ENCODE measurements around the gene PDE4D. TPM values are rescaled to one million over a fixed set of nuclear protein-coding genes. Genes with fewer than 3 reads are reported as not detected.
A peak's percentile ranks its signal among the peaks of the same experiment; 100 is the strongest.
"Not testable (repeated sequence)": the region's sequence is repeated elsewhere in the genome, so short reads cannot be mapped to it uniquely, and the experiment has no call there.

PDE4D gene
- total RNA-seq, 1 experiment from 2014 or later = 61.2 TPM

- H3K4me3 ChIP-seq (ENCODE audit: low read length) = no peak overlapping the region
- no peaks in the 10 kb centered on the region for H4K20me1 ChIP-seq (ENCODE audit: insufficient read depth, low read depth, low read length)
- H3K9ac ChIP-seq (ENCODE audit: low read length) = no peak overlapping the region
- H3K4me2 ChIP-seq (ENCODE audit: low read depth, low read length, poor library complexity, severe bottlenecking) = no peak overlapping the region
- DNase-seq = peak; percentile 45
- H3K9me3 ChIP-seq (ENCODE audit: low read length) = no peaks in the 10 kb centered on the region
- H2AFZ ChIP-seq (ENCODE audit: low read length) = no peak overlapping the region
- no peaks in the 10 kb centered on the region for H3K9me2 ChIP-seq (replicated peaks; ENCODE audit: insufficient read depth, low read length)
- H3K4me1 ChIP-seq (ENCODE audit: low read length) = no peaks in the 10 kb centered on the region
- no peaks in the 10 kb centered on the region for H3K27me3 ChIP-seq (ENCODE audit: low read length)
- no peaks in the 10 kb centered on the region for H3K79me2 ChIP-seq (ENCODE audit: low read length)
- no peak overlapping the region for H3K27ac ChIP-seq (ENCODE audit: low read length)
- H3K36me3 ChIP-seq (ENCODE audit: insufficient read depth, low read length) = no peaks in the 10 kb centered on the region
Observed at GRCh38 chr5:58999804-59000203, 893.7 kb downstream of the PDE4D start.

GRCh38 chr5:58998544-58998943 lies 895.0 kb downstream of the PDE4D start:
- Histone ChIP-seq H3K27ac (ENCODE audit: low read length) (no peak overlapping the region), H3K79me2 (ENCODE audit: low read length) (no peaks in the 10 kb centered on the region), H2AFZ (ENCODE audit: low read length) (no peak overlapping the region), H3K9me2 (replicated peaks; ENCODE audit: insufficient read depth, low read length) (no peaks in the 10 kb centered on the region), H3K9ac (ENCODE audit: low read length) (no peak overlapping the region), H3K4me2 (ENCODE audit: low read depth, low read length, poor library complexity, severe bottlenecking) (no peak overlapping the region), H3K4me1 (ENCODE audit: low read length) (no peaks in the 10 kb centered on the region), H3K9me3 (ENCODE audit: low read length) (no peaks in the 10 kb centered on the region), H4K20me1 (ENCODE audit: insufficient read depth, low read depth, low read length) (no peaks in the 10 kb centered on the region), H3K27me3 (ENCODE audit: low read length) (no peaks in the 10 kb centered on the region), H3K4me3 (ENCODE audit: low read length) (no peak overlapping the region), H3K36me3 (ENCODE audit: insufficient read depth, low read length) (no peaks in the 10 kb centered on the region)
- DNase-seq = no peak

- H3K4me2 ChIP-seq (ENCODE audit: low read depth, low read length, poor library complexity, severe bottlenecking); H4K20me1 ChIP-seq (ENCODE audit: insufficient read depth, low read depth, low read length); H3K79me2 ChIP-seq (ENCODE audit: low read length); H3K9me3 ChIP-seq (ENCODE audit: low read length); H2AFZ ChIP-seq (ENCODE audit: low read length); DNase-seq; H3K9me2 ChIP-seq (replicated peaks; ENCODE audit: insufficient read depth, low read length); H3K27me3 ChIP-seq (ENCODE audit: low read length); H3K27ac ChIP-seq (ENCODE audit: low read length); H3K36me3 ChIP-seq (ENCODE audit: insufficient read depth, low read length); H3K4me1 ChIP-seq (ENCODE audit: low read length); H3K4me3 ChIP-seq (ENCODE audit: low read length); H3K9ac ChIP-seq (ENCODE audit: low read length): not testable (repeated sequence)
Observed at GRCh38 chr5:58995779-58996178, 897.7 kb downstream of the PDE4D start.

- H3K9me2 ChIP-seq (replicated peaks; ENCODE audit: insufficient read depth, low read length) = no peaks in the 10 kb centered on the region
- no peaks in the 10 kb centered on the region for H3K4me1 ChIP-seq (ENCODE audit: low read length)
- H3K79me2 ChIP-seq (ENCODE audit: low read length) = no peaks in the 10 kb centered on the region
- H2AFZ ChIP-seq (ENCODE audit: low read length) = no peak overlapping the region
- H3K9me3 ChIP-seq (ENCODE audit: low read length) = no peaks in the 10 kb centered on the region
- H3K27me3 ChIP-seq (ENCODE audit: low read length) = no peaks in the 10 kb centered on the region
- H3K9ac ChIP-seq (ENCODE audit: low read length) = no peak overlapping the region
- no peaks in the 10 kb centered on the region for H3K36me3 ChIP-seq (ENCODE audit: insufficient read depth, low read length)
- H3K27ac ChIP-seq (ENCODE audit: low read length) = no peak overlapping the region
- no peak overlapping the region for H3K4me3 ChIP-seq (ENCODE audit: low read length)
- H3K4me2 ChIP-seq (ENCODE audit: low read depth, low read length, poor library complexity, severe bottlenecking) = no peak overlapping the region
- DNase-seq = no peak
- no peaks in the 10 kb centered on the region for H4K20me1 ChIP-seq (ENCODE audit: insufficient read depth, low read depth, low read length)
Observed at GRCh38 chr5:58993461-58993860, 900.1 kb downstream of the PDE4D start.

GRCh38 chr5:58988938-58989337 lies 904.6 kb downstream of the PDE4D start:
- Histone ChIP-seq H3K27me3 (ENCODE audit: low read length) (no peaks in the 10 kb centered on the region), H3K9me3 (ENCODE audit: low read length) (no peaks in the 10 kb centered on the region), H3K4me1 (ENCODE audit: low read length) (no peaks in the 10 kb centered on the region), H4K20me1 (ENCODE audit: insufficient read depth, low read depth, low read length) (no peaks in the 10 kb centered on the region), H3K9me2 (replicated peaks; ENCODE audit: insufficient read depth, low read length) (no peaks in the 10 kb centered on the region), H3K4me3 (ENCODE audit: low read length) (no peak overlapping the region), H3K4me2 (ENCODE audit: low read depth, low read length, poor library complexity, severe bottlenecking) (no peak overlapping the region), H3K9ac (ENCODE audit: low read length) (no peak overlapping the region), H3K36me3 (ENCODE audit: insufficient read depth, low read length) (no peaks in the 10 kb centered on the region), H3K27ac (ENCODE audit: low read length) (no peak overlapping the region), H2AFZ (ENCODE audit: low read length) (no peak overlapping the region), H3K79me2 (ENCODE audit: low read length) (no peaks in the 10 kb centered on the region)
- DNase-seq = no peak

GRCh38 chr5:58987193-58987592 lies 906.3 kb downstream of the PDE4D start:
- H3K4me3 ChIP-seq (ENCODE audit: low read length) = no peak overlapping the region
- DNase-seq = no peak
- no peaks in the 10 kb centered on the region for H3K36me3 ChIP-seq (ENCODE audit: insufficient read depth, low read length)
- H3K4me2 ChIP-seq (ENCODE audit: low read depth, low read length, poor library complexity, severe bottlenecking) = no peak overlapping the region
- H3K27ac ChIP-seq (ENCODE audit: low read length) = no peak overlapping the region
- H3K9me2 ChIP-seq (replicated peaks; ENCODE audit: insufficient read depth, low read length) = no peaks in the 10 kb centered on the region
- no peaks in the 10 kb centered on the region for H3K79me2 ChIP-seq (ENCODE audit: low read length)
- H2AFZ ChIP-seq (ENCODE audit: low read length) = no peak overlapping the region
- H3K27me3 ChIP-seq (ENCODE audit: low read length) = no peaks in the 10 kb centered on the region
- H3K4me1 ChIP-seq (ENCODE audit: low read length) = no peaks in the 10 kb centered on the region
- no peaks in the 10 kb centered on the region for H4K20me1 ChIP-seq (ENCODE audit: insufficient read depth, low read depth, low read length)
- H3K9ac ChIP-seq (ENCODE audit: low read length) = no peak overlapping the region
- no peaks in the 10 kb centered on the region for H3K9me3 ChIP-seq (ENCODE audit: low read length)

- H2AFZ ChIP-seq (ENCODE audit: low read length) = no peak overlapping the region
- no peaks in the 10 kb centered on the region for H3K9me3 ChIP-seq (ENCODE audit: low read length)
- no peaks in the 10 kb centered on the region for H3K27me3 ChIP-seq (ENCODE audit: low read length)
- no peaks in the 10 kb centered on the region for H4K20me1 ChIP-seq (ENCODE audit: insufficient read depth, low read depth, low read length)
- no peak overlapping the region for H3K4me2 ChIP-seq (ENCODE audit: low read depth, low read length, poor library complexity, severe bottlenecking)
- no peaks in the 10 kb centered on the region for H3K4me1 ChIP-seq (ENCODE audit: low read length)
- no peaks in the 10 kb centered on the region for H3K79me2 ChIP-seq (ENCODE audit: low read length)
- no peaks in the 10 kb centered on the region for H3K36me3 ChIP-seq (ENCODE audit: insufficient read depth, low read length)
- no peak overlapping the region for H3K9ac ChIP-seq (ENCODE audit: low read length)
- H3K4me3 ChIP-seq (ENCODE audit: low read length) = no peak overlapping the region
- H3K27ac ChIP-seq (ENCODE audit: low read length) = no peak overlapping the region
- no peaks in the 10 kb centered on the region for H3K9me2 ChIP-seq (replicated peaks; ENCODE audit: insufficient read depth, low read length)
- DNase-seq = no peak
Observed at GRCh38 chr5:58986281-58986680, 907.2 kb downstream of the PDE4D start.

- Histone ChIP-seq H3K9me3 (ENCODE audit: low read length) (no peaks in the 10 kb centered on the region), H3K79me2 (ENCODE audit: low read length) (no peaks in the 10 kb centered on the region), H3K27me3 (ENCODE audit: low read length) (no peaks in the 10 kb centered on the region), H3K9ac (ENCODE audit: low read length) (no peak overlapping the region), H3K9me2 (replicated peaks; ENCODE audit: insufficient read depth, low read length) (no peaks in the 10 kb centered on the region), H4K20me1 (ENCODE audit: insufficient read depth, low read depth, low read length) (no peaks in the 10 kb centered on the region), H3K36me3 (ENCODE audit: insufficient read depth, low read length) (no peaks in the 10 kb centered on the region), H2AFZ (ENCODE audit: low read length) (no peak overlapping the region), H3K27ac (ENCODE audit: low read length) (no peak overlapping the region), H3K4me2 (ENCODE audit: low read depth, low read length, poor library complexity, severe bottlenecking) (no peak overlapping the region), H3K4me3 (ENCODE audit: low read length) (no peak overlapping the region), H3K4me1 (ENCODE audit: low read length) (no peaks in the 10 kb centered on the region)
- no peak for DNase-seq
Observed at GRCh38 chr5:58985759-58986158, 907.8 kb downstream of the PDE4D start.

GRCh38 chr5:58985311-58985710 lies 908.2 kb downstream of the PDE4D start:
- no peak overlapping the region for H3K4me3 ChIP-seq (ENCODE audit: low read length)
- no peak overlapping the region for H3K4me2 ChIP-seq (ENCODE audit: low read depth, low read length, poor library complexity, severe bottlenecking)
- no peaks in the 10 kb centered on the region for H4K20me1 ChIP-seq (ENCODE audit: insufficient read depth, low read depth, low read length)
- H2AFZ ChIP-seq (ENCODE audit: low read length) = no peak overlapping the region
- H3K36me3 ChIP-seq (ENCODE audit: insufficient read depth, low read length) = no peaks in the 10 kb centered on the region
- H3K79me2 ChIP-seq (ENCODE audit: low read length) = no peaks in the 10 kb centered on the region
- H3K9me2 ChIP-seq (replicated peaks; ENCODE audit: insufficient read depth, low read length) = no peaks in the 10 kb centered on the region
- DNase-seq = no peak
- H3K9me3 ChIP-seq (ENCODE audit: low read length) = no peaks in the 10 kb centered on the region
- no peak overlapping the region for H3K9ac ChIP-seq (ENCODE audit: low read length)
- no peaks in the 10 kb centered on the region for H3K4me1 ChIP-seq (ENCODE audit: low read length)
- H3K27me3 ChIP-seq (ENCODE audit: low read length) = no peaks in the 10 kb centered on the region
- no peak overlapping the region for H3K27ac ChIP-seq (ENCODE audit: low read length)

All from Karpas-422 (cell line).